ENCODE results near the gene PREB. TPM values are rescaled to one million over a fixed set of nuclear protein-coding genes. Genes with fewer than 3 reads are reported as not detected.

PREB gene
- total RNA-seq, 6 experiments from 2014 or later = 43.4 to 50.7 (median 46.4) TPM

- Mint-ChIP-seq H3K36me3 (ENCODE audit: low read depth) (no peaks in the 10 kb centered on the region), H3K27me3 (ENCODE audit: insufficient read depth) (peaks cover 49% of the 10 kb centered on the region), H3K4me1 (ENCODE audit: low read depth) (peaks cover 6% of the 10 kb centered on the region), H3K27ac (no peak overlapping the region), H3K4me3 (no peak overlapping the region), H3K9me3 (no peaks in the 10 kb centered on the region)
- TF ChIP-seq CTCF (IDR thresholded peaks at IDR 0.05) = no peak
- no peak for DNase-seq
Measured at GRCh38 chr2:27150639-27151230, 16.3 kb upstream of the PREB start.

GRCh38 chr2:27149570-27150405, 15.4 kb upstream of the PREB start:
- Mint-ChIP-seq H3K27me3 (ENCODE audit: insufficient read depth) (peaks cover 51% of the 10 kb centered on the region), H3K36me3 (ENCODE audit: low read depth) (no peaks in the 10 kb centered on the region), H3K4me1 (ENCODE audit: low read depth) (peaks cover 6% of the 10 kb centered on the region), H3K9me3 (no peaks in the 10 kb centered on the region), H3K4me3 (no peak overlapping the region), H3K27ac (no peak overlapping the region)
- DNase-seq = no peak
- no peak for TF ChIP-seq CTCF (IDR thresholded peaks at IDR 0.05)

GRCh38 chr2:27148801-27149439, 14.5 kb upstream of the PREB start, which contains the start of gene TCF23:
Gene TCF23 (plus strand): TSS chr2:27149004. CDS start chr2:27149134, 130 bp downstream.
- no peak within 1 kb of the TSS for H3K4me3 Mint-ChIP-seq
- no peak for TF ChIP-seq CTCF (IDR thresholded peaks at IDR 0.05)
- no peak for DNase-seq
- H3K4me1 Mint-ChIP-seq (ENCODE audit: low read depth) = peaks cover 6% of the 10 kb centered on the region
- H3K9me3 Mint-ChIP-seq = no peaks in the 10 kb centered on the region
- peaks cover 47% of the 10 kb centered on the region for H3K27me3 Mint-ChIP-seq (ENCODE audit: insufficient read depth)
- no peak within 1 kb of the TSS for H3K27ac Mint-ChIP-seq
- no peaks in the 10 kb centered on the region for H3K36me3 Mint-ChIP-seq (ENCODE audit: low read depth)

GRCh38 chr2:27147935-27148334, 13.5 kb upstream of the PREB start:
- Mint-ChIP-seq H3K4me3 (no peak overlapping the region), H3K4me1 (ENCODE audit: low read depth) (peaks cover 5% of the 10 kb centered on the region), H3K9me3 (no peaks in the 10 kb centered on the region; the same call in none of the 2 replicates), H3K36me3 (ENCODE audit: low read depth) (no peaks in the 10 kb centered on the region), H3K27me3 (ENCODE audit: insufficient read depth) (peaks cover 54% of the 10 kb centered on the region), H3K27ac (no peak overlapping the region)
- TF ChIP-seq CTCF (IDR thresholded peaks at IDR 0.05) = no peak
- no peak for DNase-seq

- H3K4me1 Mint-ChIP-seq (ENCODE audit: low read depth) = no peaks in the 10 kb centered on the region
- no peaks in the 10 kb centered on the region; the same call in none of the 2 replicates for H3K9me3 Mint-ChIP-seq
- no peak overlapping the region for H3K27ac Mint-ChIP-seq
- no peak for TF ChIP-seq CTCF (IDR thresholded peaks at IDR 0.05)
- H3K4me3 Mint-ChIP-seq = no peak overlapping the region
- H3K36me3 Mint-ChIP-seq (ENCODE audit: low read depth) = no peaks in the 10 kb centered on the region
- no peak for DNase-seq
- H3K27me3 Mint-ChIP-seq (ENCODE audit: insufficient read depth) = peaks cover 47% of the 10 kb centered on the region
Measured at GRCh38 chr2:27145682-27146081, 11.2 kb upstream of the PREB start.
